Mononuclear cell (primary cell): ENCODE data around the gene EXOSC5. TPM values are rescaled to one million over a fixed set of nuclear protein-coding genes. Genes with fewer than 3 reads are reported as not detected.
"Not testable (repeated sequence)": the region's sequence is repeated elsewhere in the genome, so short reads cannot be mapped to it uniquely, and the experiment has no call there.

ENCODE experiments used
- H3K27me3 ChIP-seq: 2 replicates; pipeline ENCODE4 v1.6.0; 2011; ENCODE audit warnings: low read length, control low read depth; ENCODE audit not compliant: insufficient read depth
- H3K4me1 ChIP-seq: 2 replicates; pipeline ENCODE4 v1.5.1; 2011; ENCODE audit warnings: mild to moderate bottlenecking, low read length, control low read depth; ENCODE audit not compliant: insufficient read depth
- H3K4me3 ChIP-seq: 2 replicates; pipeline ENCODE4 v1.5.1; 2011; ENCODE audit warnings: mild to moderate bottlenecking, low read length, moderate library complexity
- H3K9me3 ChIP-seq: 2 replicates; pipeline ENCODE4 v1.5.1; 2011; ENCODE audit warnings: low read depth, mild to moderate bottlenecking, control low read depth, low read length
- total RNA-seq: library from RNA; depleted of rRNA; stranded (reverse); fragments of >200 nt; gene quantifications from one replicate; pipeline ENCODE4 v1.2.3, GENCODE V29; 2012

EXOSC5 gene
- 8.0 TPM for total RNA-seq

DNA sequence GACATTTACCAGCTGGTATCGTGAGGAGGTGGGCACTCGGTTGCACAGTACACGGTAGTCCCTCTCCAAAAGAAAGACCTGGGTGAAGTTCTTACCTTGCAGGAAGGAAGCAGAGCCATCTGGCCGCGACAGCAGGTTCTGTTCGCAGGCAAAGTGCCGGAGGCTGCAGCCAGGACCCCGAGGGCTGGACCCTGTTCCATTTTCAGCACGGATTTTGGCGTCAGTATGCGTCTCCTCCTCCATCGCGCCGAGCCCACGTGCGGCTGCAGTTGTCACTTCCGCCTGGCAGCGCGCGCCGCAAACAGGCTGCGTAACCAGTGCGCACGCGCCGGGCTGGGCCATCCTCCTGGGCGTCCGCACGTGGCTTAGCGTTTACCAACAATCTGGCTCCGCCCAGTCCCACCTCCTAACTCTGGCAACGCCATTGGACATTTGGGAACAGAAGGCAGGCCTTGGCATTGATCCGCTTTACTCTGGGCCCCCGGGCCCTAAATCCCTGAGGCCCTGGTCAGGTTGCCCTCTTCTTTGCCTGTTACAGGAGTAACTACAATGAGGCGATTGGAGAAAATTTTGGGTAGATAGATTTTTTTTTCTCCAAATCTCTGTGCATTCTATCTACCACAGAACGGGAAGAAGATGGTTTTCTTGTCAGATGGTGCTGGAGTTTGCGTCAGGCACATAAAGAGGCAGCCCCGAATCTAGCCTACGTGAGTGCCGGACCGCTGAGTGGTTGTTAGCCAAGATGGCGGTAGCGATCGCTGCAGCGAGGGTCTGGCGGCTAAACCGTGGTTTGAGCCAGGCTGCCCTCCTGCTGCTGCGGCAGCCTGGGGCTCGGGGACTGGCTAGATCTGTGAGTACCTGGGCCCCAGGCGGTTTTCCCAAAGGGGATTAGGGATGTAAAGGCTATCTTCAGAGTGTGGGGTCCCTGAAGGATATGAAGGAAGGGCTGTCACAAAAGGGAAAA, at the start of gene EXOSC5, which contains the start of gene BCKDHA:
Gene EXOSC5, minus strand, starts transcription at position 274 of the 964 bp plus-strand sequence. Its CDS starts 31 bp downstream, at position 243.
Gene BCKDHA, plus strand, starts transcription at position 733 of the 964 bp plus-strand sequence. Its CDS starts 10 bp downstream, at position 743.
- Histone ChIP-seq H3K4me1 (peaks cover 40% of the 10 kb centered on the region), H3K27me3 (no peaks in the 10 kb centered on the region), H3K4me3 (peak within 1 kb of the TSS; percentile 92), H3K9me3 (no peaks in the 10 kb centered on the region)

DNA sequence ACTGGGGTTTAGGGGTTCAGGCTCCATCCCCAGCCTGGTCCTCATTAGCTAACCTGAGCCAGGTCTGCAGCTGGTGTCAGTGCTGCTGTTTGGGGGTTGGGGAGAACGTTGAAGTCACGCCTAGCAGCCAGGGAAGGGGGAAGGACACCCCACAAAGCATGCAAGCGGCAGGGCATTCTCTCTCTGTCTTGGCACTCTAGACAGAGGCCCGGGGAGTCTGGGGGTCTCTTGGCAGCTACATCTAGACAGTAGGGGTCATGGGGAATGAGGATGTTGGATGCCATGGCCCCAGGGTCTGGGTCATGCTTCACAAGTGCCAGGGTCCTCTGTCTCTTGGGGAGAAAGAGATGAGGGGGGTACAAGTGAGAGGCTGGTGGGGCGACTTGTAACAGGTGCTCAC, 48.4 kb upstream of the EXOSC5 start:
- no peaks in the 10 kb centered on the region for H3K27me3 ChIP-seq

DNA sequence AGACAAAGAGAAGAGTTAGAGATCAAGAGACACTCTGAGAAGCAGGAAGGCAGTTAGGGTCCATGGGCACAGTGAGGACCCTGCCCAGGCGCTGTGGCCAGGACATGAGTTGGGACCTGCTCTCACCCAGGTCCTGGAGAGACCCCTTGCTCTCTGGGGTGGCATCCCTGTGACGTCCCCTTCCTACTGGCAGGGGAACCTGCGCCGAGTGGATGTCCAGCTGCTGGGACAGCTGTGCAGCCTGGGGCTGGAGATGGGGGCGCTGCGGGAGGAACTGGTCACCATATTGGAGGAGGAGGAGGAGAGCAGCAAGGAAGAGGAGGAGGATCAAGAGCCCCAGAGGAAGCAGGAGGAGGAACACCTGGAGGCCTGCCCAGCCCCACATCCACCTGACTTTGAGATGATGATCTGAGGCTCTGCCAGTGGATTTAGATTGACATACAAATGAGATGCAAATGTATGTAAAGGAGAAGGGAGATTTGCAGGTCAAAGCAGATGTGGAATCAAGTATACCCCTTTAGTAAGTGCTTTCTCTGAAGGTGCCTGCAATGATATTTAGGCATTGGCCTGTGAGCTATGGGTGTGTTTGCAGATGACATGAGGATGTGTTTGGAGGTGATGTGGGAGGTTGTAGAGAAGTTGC, 46.8 kb upstream of the EXOSC5 start:
- H3K4me1 ChIP-seq, result peaks cover 24% of the 10 kb centered on the region
- H3K4me3 ChIP-seq, result no peak overlapping the region
- H3K9me3 ChIP-seq, result no peaks in the 10 kb centered on the region
- no peaks in the 10 kb centered on the region for H3K27me3 ChIP-seq

More for the DNA sequence above, 48.4 kb upstream of the EXOSC5 start:
- Histone ChIP-seq H3K4me1 (peaks cover 17% of the 10 kb centered on the region), H3K4me3 (no peak overlapping the region), H3K9me3 (no peaks in the 10 kb centered on the region)

DNA sequence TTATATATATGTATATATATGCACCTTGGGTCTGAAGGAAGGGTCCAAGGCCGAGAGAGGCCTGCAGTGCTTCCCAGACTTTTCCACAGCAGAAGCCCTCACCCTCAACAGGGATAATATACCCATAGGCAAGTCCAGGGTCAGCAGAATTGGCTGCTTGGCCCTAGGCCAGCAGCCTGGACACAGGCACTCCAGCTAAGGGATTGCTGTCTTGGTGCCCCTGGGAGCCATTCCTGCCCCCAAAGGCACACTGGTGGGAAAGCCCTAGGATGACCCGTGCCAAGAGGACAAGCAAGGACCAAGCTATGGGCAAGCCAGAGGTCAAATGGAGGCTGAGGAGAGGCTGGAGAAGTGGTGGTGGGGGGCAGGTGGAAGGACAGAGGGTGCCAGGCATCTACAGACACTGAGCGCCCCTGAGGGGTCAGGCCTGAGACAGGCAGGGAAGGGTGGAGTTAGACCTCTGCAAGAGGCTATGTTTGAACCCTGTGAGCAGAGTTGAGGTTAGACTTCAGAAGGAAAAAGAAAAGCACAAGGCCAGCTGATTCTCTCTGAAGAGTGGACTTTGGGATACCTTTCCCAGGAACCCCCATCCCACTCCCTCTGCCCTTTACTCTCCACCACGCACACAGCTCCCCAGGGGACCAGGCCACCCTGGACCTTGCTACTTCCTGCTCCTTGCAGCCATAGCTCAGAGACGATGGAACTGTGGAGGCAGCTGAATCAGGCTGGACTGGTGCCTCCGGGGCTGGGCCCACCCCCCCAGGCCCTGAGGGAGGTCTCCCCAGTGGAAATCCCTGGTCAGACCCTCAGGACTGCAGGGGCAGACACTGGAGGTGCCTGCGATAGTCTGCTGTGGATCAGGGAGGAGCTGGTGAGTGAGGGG, 45.6 kb upstream of the EXOSC5 start, which contains the start of gene ERICH4:
Gene ERICH4, plus strand, starts transcription at position 684 of the 883 bp plus-strand sequence. Its CDS starts 14 bp downstream, at position 698.
- Histone ChIP-seq H3K9me3 (no peaks in the 10 kb centered on the region), H3K4me3 (no peak within 1 kb of the TSS), H3K4me1 (peaks cover 22% of the 10 kb centered on the region), H3K27me3 (no peaks in the 10 kb centered on the region)

DNA sequence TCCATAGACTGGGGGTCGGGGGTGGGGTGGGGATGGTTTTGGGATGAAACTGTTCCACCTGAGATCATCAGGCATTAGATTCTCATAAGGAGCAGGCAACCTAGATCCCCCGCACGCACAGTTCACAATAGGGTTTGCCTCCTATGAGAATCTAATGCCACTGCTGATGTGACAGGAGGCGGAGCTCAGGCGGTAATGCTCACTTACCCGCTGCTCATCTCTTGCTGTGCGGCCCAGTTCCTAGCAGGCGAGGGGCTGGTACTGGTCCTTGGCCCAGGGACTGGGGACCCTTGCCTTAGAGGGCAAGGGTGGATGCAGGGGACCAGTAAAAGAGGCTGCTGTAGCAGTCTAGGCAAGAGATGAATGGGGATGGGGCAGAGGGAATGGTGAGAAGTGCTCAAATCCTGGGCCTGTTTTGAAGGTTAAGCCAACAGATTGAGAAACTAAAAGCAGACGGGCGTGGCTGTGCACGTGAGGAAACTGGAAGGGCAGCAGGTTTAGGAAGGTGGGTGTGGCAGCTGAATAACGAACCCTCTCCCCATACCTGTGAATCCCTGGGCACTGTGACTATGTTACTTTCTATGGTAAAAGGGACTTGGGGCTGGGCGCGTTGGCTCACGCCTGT, 44.3 kb upstream of the EXOSC5 start:
- Histone ChIP-seq H3K9me3 (no peaks in the 10 kb centered on the region), H3K27me3 (no peaks in the 10 kb centered on the region), H3K4me3 (no peak overlapping the region), H3K4me1 (peaks cover 22% of the 10 kb centered on the region)

DNA sequence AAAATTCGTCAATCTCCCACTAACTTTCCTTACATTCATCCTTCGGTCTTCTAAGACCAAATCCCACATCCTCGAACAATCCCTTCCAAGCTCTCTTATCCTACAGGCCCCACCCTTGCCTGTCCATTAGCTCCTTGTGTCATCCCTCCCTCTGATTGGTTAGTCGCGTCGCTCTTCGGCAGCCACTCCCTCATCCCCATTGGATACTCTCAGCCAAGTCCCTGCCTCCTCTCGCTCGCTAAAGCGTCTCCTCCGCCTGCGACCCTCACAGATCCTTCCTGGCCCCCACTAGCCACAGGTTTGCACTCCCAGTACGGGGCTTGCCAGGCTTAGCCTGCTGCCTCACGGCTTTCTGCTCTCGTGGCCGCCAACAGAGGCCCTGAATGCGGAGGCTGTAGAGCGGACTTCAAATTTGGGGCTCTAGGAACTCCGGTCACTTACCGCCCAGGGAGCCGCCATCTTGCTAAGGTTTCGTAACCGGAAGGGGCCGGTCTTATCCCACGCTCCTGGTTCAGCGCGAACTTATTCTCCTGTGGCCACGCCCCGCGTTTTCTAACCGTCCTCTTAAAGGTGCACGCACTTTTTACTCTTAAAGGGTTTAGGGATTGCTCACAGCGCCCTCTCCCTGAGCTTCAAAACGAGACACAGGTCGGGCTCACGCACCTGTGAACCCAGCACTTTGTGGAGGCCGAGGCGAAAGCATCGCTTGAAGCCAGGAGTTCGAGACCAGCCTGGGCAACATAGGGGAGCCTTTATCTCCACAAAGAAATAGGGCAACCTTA, 42.5 kb upstream of the EXOSC5 start, which contains the start of gene DMAC2:
Gene DMAC2, minus strand, starts transcription at position 472 of the 782 bp plus-strand sequence. Its CDS starts 13 bp downstream, at position 459.
- H3K9me3 ChIP-seq, result no peaks in the 10 kb centered on the region
- H3K4me3 ChIP-seq, result peak within 1 kb of the TSS; percentile 83
- peaks cover 22% of the 10 kb centered on the region for H3K4me1 ChIP-seq
- no peaks in the 10 kb centered on the region for H3K27me3 ChIP-seq

DNA sequence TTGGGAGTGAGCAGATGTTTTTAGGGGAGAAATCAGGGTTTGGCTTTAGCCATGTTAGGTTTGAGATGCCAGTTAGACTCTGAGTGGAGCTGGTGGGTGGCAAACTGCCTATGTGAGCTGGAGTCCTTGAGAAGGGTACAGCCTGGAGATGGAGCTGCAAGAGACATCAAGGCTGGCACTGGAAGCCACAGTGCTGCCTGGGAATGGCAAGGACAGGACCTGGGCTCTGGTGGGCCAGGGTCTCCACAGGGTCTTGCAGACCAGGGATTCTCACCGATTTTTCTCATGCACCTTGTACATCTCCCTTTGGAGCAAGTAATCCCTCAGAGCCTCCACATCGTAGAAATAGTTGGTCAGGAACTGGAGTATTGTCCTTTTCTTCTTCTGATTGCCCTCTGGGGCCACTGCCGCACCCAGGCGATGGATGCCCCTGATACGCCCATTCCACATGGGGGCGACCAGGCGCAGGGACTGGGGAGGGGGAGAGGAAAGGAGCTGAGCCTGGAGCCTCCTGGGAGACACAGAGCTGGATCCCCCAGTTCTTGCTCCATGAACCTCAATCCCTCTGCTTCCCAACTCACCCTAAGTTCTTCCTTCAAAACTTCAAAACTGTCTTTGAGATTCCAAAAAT, 40.9 kb upstream of the EXOSC5 start:
- Histone ChIP-seq H3K4me1 (peaks cover 22% of the 10 kb centered on the region), H3K27me3 (no peaks in the 10 kb centered on the region), H3K4me3 (no peak overlapping the region), H3K9me3 (no peaks in the 10 kb centered on the region)

DNA sequence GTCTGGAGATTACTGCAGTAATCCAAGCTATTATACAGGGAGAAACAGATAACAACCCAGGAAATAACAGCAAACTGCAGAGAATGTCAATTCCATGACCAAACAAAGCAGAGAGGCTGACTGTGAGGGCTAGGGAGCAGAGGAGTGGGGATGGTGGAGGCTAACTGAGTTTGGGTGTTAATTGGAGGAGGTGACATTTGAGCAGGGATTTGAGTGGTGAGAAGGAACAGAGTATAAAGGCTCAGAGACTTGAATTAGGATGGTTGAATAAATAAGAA, 39.5 kb upstream of the EXOSC5 start:
- H3K4me1 ChIP-seq, result peaks cover 20% of the 10 kb centered on the region
- H3K4me3 ChIP-seq, result no peak overlapping the region
- H3K9me3 ChIP-seq, result no peaks in the 10 kb centered on the region
- H3K27me3 ChIP-seq, result no peaks in the 10 kb centered on the region

DNA sequence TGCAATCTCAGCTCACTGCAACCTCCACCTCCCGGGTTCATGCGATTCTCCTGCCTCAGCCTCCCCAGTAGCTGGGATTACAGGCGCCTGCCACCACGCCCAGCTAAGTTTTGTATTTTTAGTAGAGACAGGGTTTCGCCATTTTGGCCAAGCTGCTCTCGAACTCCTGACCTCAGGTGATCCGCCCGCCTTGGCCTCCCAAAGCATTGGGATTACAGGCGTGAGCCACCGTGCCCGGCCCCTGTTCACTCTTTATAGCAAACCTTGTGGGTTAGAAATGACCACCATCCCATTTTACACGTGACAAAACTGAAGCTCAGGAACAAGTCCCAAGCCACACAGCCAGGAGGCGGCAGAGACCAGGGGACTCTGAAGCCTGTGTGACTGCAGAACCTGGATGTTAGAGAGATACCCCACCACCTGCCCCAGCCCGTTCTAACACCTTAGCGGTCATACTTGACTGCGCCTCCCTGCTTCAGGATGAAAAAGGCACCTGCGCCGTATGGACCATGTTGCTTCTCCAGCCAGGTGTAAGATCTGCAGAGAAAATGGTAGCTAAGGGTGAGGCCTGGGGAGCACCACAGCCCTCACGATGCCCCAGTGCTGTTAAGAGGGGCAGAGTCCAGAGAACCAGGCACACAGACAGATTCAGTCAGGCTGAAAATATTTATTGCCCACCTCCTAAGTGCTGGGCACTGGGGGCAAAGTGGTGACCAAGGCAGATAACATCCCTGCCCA, 38.9 kb upstream of the EXOSC5 start:
- Histone ChIP-seq H3K9me3 (no peaks in the 10 kb centered on the region), H3K4me1 (peaks cover 20% of the 10 kb centered on the region), H3K4me3 (no peak overlapping the region), H3K27me3 (no peaks in the 10 kb centered on the region)

DNA sequence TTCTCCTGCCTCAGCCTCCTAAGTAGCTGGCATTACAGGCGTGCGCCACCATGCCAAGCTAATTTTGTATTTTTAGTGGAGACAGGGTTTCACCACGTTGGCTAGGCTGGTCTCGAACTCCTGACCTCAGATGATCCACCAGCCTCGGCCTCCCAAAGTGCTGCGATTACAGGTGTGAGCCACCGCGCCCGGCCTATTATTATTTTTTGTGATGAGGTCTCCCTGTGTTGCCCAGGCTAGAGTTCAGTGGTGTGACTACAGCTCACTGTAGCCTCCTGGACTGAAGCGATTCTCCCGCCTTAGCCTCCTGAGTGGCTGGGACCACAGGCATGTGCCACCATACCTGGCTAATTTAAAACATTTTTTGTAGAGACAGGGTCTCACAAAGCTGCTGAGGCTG, 38.2 kb upstream of the EXOSC5 start:
- peaks cover 24% of the 10 kb centered on the region for H3K4me1 ChIP-seq

DNA sequence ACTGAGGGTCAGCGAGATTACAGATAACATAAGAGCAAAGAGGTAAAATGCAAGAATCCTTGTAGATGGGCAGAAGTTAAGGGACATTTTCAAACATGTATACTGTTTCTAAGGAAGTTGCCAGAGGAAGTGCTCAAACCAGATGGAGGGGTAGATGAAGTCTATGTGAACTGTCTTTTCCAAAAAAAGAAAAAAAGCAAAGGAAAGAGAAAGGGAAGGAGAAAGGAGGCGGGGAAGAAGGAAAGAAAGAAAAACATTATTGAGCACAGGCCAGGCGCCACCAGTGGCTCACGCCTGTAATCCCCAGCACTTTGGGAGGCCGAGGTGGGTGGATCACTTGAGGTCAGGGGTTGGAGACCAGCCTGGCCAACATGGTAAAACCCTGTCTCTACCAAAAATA, 37.3 kb upstream of the EXOSC5 start:
- H3K27me3 ChIP-seq, result no peaks in the 10 kb centered on the region
- H3K9me3 ChIP-seq, result no peaks in the 10 kb centered on the region
- no peak overlapping the region for H3K4me3 ChIP-seq
- peaks cover 17% of the 10 kb centered on the region for H3K4me1 ChIP-seq

More for the DNA sequence above, 38.2 kb upstream of the EXOSC5 start:
- not testable (repeated sequence) for H3K27me3 ChIP-seq, H3K4me3 ChIP-seq, H3K9me3 ChIP-seq

DNA sequence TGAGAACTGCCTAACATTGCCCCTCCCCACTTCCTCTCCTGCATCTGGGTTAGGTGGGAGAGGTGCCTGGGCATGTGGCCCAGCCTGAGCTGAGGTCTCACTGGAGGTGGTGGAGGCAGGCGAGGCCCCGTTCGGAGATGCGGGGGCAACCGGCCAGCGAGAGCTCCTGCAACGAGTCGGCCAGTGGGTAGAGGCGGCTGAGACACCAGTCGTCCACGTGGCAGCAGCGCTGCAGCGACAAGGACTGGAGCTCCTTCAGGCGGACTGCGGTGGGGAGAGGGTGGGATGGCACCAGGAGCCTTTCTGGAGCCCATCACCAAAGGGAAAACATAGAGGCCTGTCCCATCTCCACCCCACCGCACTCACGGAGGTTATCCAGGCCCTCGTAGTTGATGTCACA, 36.0 kb upstream of the EXOSC5 start:
- Histone ChIP-seq H3K4me3 (no peak overlapping the region), H3K4me1 (peaks cover 20% of the 10 kb centered on the region), H3K27me3 (no peaks in the 10 kb centered on the region), H3K9me3 (no peaks in the 10 kb centered on the region)
